GM23338 (cell line): ENCODE data around the gene BCAR3. TPM values are rescaled to one million over a fixed set of nuclear protein-coding genes. Genes with fewer than 3 reads are reported as not detected.

ENCODE experiments used
- ATAC-seq: fragments of 200-7000 bp; cut with Tn5 transposase; 3 replicates; pipeline ENCODE4 v1.9.1; 2020
- DNase-seq: peaks from one replicate; pipeline ENCODE4 v3.0.0-alpha.2; 2015; ENCODE audit warnings: low spot score
- H2AFZ ChIP-seq: fragments of 200-600 bp; sonication (generic); 2 replicates; pipeline ENCODE4 v1.8.0; 2016; ENCODE audit warnings: antibody characterized with exemption, mild to moderate bottlenecking, moderate library complexity
- H3F3A ChIP-seq: fragments of 200-600 bp; sonication (generic); replicated peaks from 2 replicates; pipeline ENCODE4 v1.8.0; 2017; ENCODE audit warnings: antibody characterized with exemption, mixed run types, low read depth
- H3K27ac ChIP-seq: fragments of 200-600 bp; sonication (generic); 2 replicates; pipeline ENCODE4 v1.6.1; 2016; ENCODE audit warnings: low read depth
- H3K27me3 ChIP-seq: fragments of 200-600 bp; sonication (generic); 2 replicates; pipeline ENCODE4 v1.8.0; 2016; ENCODE audit warnings: mild to moderate bottlenecking, mixed run types, moderate library complexity; ENCODE audit not compliant: insufficient read depth
- H3K36me3 ChIP-seq: fragments of 200-600 bp; sonication (generic); 2 replicates; pipeline ENCODE4 v1.8.0; 2016; ENCODE audit warnings: mild to moderate bottlenecking; ENCODE audit not compliant: insufficient read depth
- H3K4me1 ChIP-seq: fragments of 200-600 bp; sonication (generic); 2 replicates; pipeline ENCODE4 v1.8.0; 2016; ENCODE audit warnings: mild to moderate bottlenecking, moderate library complexity; ENCODE audit not compliant: insufficient read depth
- H3K4me2 ChIP-seq: fragments of 200-600 bp; sonication (generic); 2 replicates; pipeline ENCODE4 v1.7.1; 2017; ENCODE audit warnings: mixed run types
- H3K4me3 ChIP-seq: fragments of 200-600 bp; sonication (generic); 2 replicates; pipeline ENCODE4 v1.6.1; 2016; ENCODE audit warnings: mixed run types
- H3K79me2 ChIP-seq: fragments of 200-600 bp; sonication (generic); replicated peaks from 2 replicates; pipeline ENCODE4 v1.8.0; 2017; ENCODE audit warnings: mild to moderate bottlenecking; ENCODE audit not compliant: insufficient read depth
- H3K9me2 ChIP-seq: fragments of 200-600 bp; sonication (generic); 2 replicates; pipeline ENCODE4 v1.8.0; 2017; ENCODE audit not compliant: insufficient read depth
- H4K20me1 ChIP-seq: fragments of 200-600 bp; sonication (generic); replicated peaks from 2 replicates; pipeline ENCODE4 v1.8.0; 2017; ENCODE audit warnings: mild to moderate bottlenecking; ENCODE audit not compliant: insufficient read depth
- H3K27ac Mint-ChIP-seq: 2 replicates; pipeline ENCODE4 v1.8.0; 2020; ENCODE audit warnings: inconsistent platforms, mild to moderate bottlenecking, moderate library complexity, mixed read lengths
- H3K27me3 Mint-ChIP-seq: 3 replicates; pipeline ENCODE4 v1.8.0; 2022; ENCODE audit warnings: low read depth, mild to moderate bottlenecking, moderate library complexity, mixed read lengths, inconsistent platforms; ENCODE audit not compliant: insufficient read depth, poor library complexity
- H3K36me3 Mint-ChIP-seq: 3 replicates; pipeline ENCODE4 v1.8.0; 2021; ENCODE audit warnings: low read depth, mild to moderate bottlenecking, inconsistent platforms, moderate library complexity, mixed read lengths
- H3K4me1 Mint-ChIP-seq: 3 replicates; pipeline ENCODE4 v1.8.0; 2020; ENCODE audit warnings: mild to moderate bottlenecking, inconsistent platforms, mixed read lengths
- H3K4me3 Mint-ChIP-seq: 3 replicates; pipeline ENCODE4 v1.8.0; 2021; ENCODE audit warnings: moderate library complexity, mild to moderate bottlenecking, inconsistent platforms, mixed read lengths
- H3K9me3 Mint-ChIP-seq: 3 replicates; pipeline ENCODE4 v1.8.0; 2020; ENCODE audit warnings: moderate library complexity, mild to moderate bottlenecking, inconsistent platforms, mixed read lengths
- CREB1 ChIP-seq: fragments of 250-450 bp; sonication (Bioruptor Pico); IDR thresholded peaks from 2 replicates; pipeline ENCODE4 v1.5.0; 2020; ENCODE audit warnings: low read depth, mild to moderate bottlenecking, moderate library complexity
- CTCF ChIP-seq, 2 experiments: fragments of 200-600 bp in 1 of 2; sonication (generic) in 1 of 2; conservative IDR thresholded peaks; 2 replicates each; pipeline versions ENCODE4 v1.5.1 to v1.6.1; 2016 to 2017; ENCODE audit warnings: antibody characterized with exemption in 2 of 2, low read depth in 2 of 2, mild to moderate bottlenecking in 2 of 2, moderate library complexity in 1 of 2
- ETS1 ChIP-seq: IDR thresholded peaks from 2 replicates; pipeline ENCODE4 v1.6.1; 2016; ENCODE audit warnings: antibody characterized with exemption
- EZH2 ChIP-seq: fragments of 200-600 bp; sonication (generic); IDR thresholded peaks from one replicate; pipeline ENCODE4 v1.8.0; 2017; ENCODE audit warnings: antibody characterized with exemption, mild to moderate bottlenecking, low read depth; ENCODE audit not compliant: unreplicated experiment
- JUNB ChIP-seq: IDR thresholded peaks from one replicate; pipeline ENCODE4 v1.6.1; 2016; ENCODE audit warnings: antibody characterized with exemption; ENCODE audit not compliant: unreplicated experiment
- POLR2AphosphoS5 ChIP-seq: IDR thresholded peaks from 2 replicates; pipeline ENCODE4 v1.6.1; 2016; ENCODE audit warnings: antibody characterized with exemption, low read depth
- ZNF462 ChIP-seq: fragments of 250-450 bp; sonication (Bioruptor Pico); IDR thresholded peaks from 2 replicates; pipeline ENCODE4 v1.5.0; 2020; ENCODE audit warnings: mild to moderate bottlenecking, moderate library complexity
- polyA plus RNA-seq: library from polyadenylated mRNA; unstranded; fragments of >200 nt; fragmentation: Nextera tagmentation; extraction: Ambion mirVana; gene quantifications from 2 replicates; pipeline ENCODE4 v1.2.1, GENCODE V29; 2016
- total RNA-seq: library from RNA; depleted of rRNA; stranded (reverse); fragments of >200 nt; shearing (Covaris generic); gene quantifications from 2 replicates; pipeline ENCODE4 v1.2.3, GENCODE V29; 2014

The BCAR3 gene
- total and polyA plus RNA-seq, 2 experiments from 2014 or later = 5.5 to 9.7 TPM

GRCh38 chr1:93633313-93633712, 48.3 kb downstream of the BCAR3 start (continued):
- TF ChIP-seq EZH2 (no peak), POLR2AphosphoS5 (no peak), CREB1 (CRISPR knock-in tag) (no peak), ETS1 (no peak)

GRCh38 chr1:93631626-93632365, 49.8 kb downstream of the BCAR3 start:
- H3K27me3 ChIP-seq = no peaks in the 10 kb centered on the region
- H3F3A ChIP-seq = 0 out of 2 replicates have a peak, but pooled peaks cover 4% of the 10 kb centered on the region
- Mint-ChIP-seq H3K4me1 (peaks cover 18% of the 10 kb centered on the region), H3K4me3 (no peak overlapping the region), H3K27ac (no peak overlapping the region), H3K27me3 (no peaks in the 10 kb centered on the region), H3K36me3 (peaks cover 34% of the 10 kb centered on the region), H3K9me3 (peaks cover 9% of the 10 kb centered on the region)
- peaks cover 10% of the 10 kb centered on the region for H3K4me1 ChIP-seq
- H3K36me3 ChIP-seq = no peaks in the 10 kb centered on the region
- no peak for TF ChIP-seq JUNB
- TF ChIP-seq ZNF462 (CRISPR knock-in tag) = no peak
- no peak for TF ChIP-seq POLR2AphosphoS5
- TF ChIP-seq CTCF (conservative IDR thresholded peaks at IDR 0.05; ENCODE audit: low read depth in 2 of 2) = peak; percentile 38 to 69
- H2AFZ ChIP-seq = no peak overlapping the region
- H3K4me3 ChIP-seq = no peak overlapping the region
- no peak overlapping the region for H3K27ac ChIP-seq
- H3K79me2 ChIP-seq = no peaks in the 10 kb centered on the region; the same call in none of the 2 replicates
- no peaks in the 10 kb centered on the region for H4K20me1 ChIP-seq
- no peaks in the 10 kb centered on the region for H3K9me2 ChIP-seq
- DNase-seq (no peak), ATAC-seq (peak; percentile 10)
- no peak overlapping the region for H3K4me2 ChIP-seq
